ENCODE measurements around the gene SSTR3.

The SSTR3 gene

GRCh38 chr22:37184816-37185541 lies 27.3 kb downstream of the SSTR3 start:
- DNase-seq (ENCODE audit: low read depth) = no peak
- TF ChIP-seq CTCF (IDR thresholded peaks at IDR 0.05; ENCODE audit: low read depth, low read length, missing control alignments) = no peak
- H3K4me3 ChIP-seq (ENCODE audit: low read depth, low read length) = no peak overlapping the region
- in situ Hi-C loops (cut with HindIII; ENCODE audit: low sequenced_read_pairs) = no loop called here

GRCh38 chr22:37184380-37184755 lies 27.9 kb downstream of the SSTR3 start:
- no peak for TF ChIP-seq CTCF (IDR thresholded peaks at IDR 0.05; ENCODE audit: low read depth, low read length, missing control alignments)
- no peak overlapping the region for H3K4me3 ChIP-seq (ENCODE audit: low read depth, low read length)
- in situ Hi-C loops (cut with HindIII; ENCODE audit: low sequenced_read_pairs) = no loop called here
- DNase-seq (ENCODE audit: low read depth) = no peak

GRCh38 chr22:37183432-37184379 lies 28.6 kb downstream of the SSTR3 start:
- no peak for DNase-seq (ENCODE audit: low read depth)
- in situ Hi-C loops (cut with HindIII; ENCODE audit: low sequenced_read_pairs) = no loop called here
- H3K4me3 ChIP-seq (ENCODE audit: low read depth, low read length) = no peak overlapping the region
- TF ChIP-seq CTCF (IDR thresholded peaks at IDR 0.05; ENCODE audit: low read depth, low read length, missing control alignments) = no peak

GRCh38 chr22:37182949-37183245 lies 29.4 kb downstream of the SSTR3 start:
- no peak overlapping the region for H3K4me3 ChIP-seq (ENCODE audit: low read depth, low read length)
- no peak for DNase-seq (ENCODE audit: low read depth)
- in situ Hi-C loops (cut with HindIII; ENCODE audit: low sequenced_read_pairs) = no loop called here
- no peak for TF ChIP-seq CTCF (IDR thresholded peaks at IDR 0.05; ENCODE audit: low read depth, low read length, missing control alignments)

- no peak overlapping the region for H3K4me3 ChIP-seq (ENCODE audit: low read depth, low read length)
- TF ChIP-seq CTCF (IDR thresholded peaks at IDR 0.05; ENCODE audit: low read depth, low read length, missing control alignments) = no peak
- in situ Hi-C loops (cut with HindIII; ENCODE audit: low sequenced_read_pairs) = no loop called here
- DNase-seq (ENCODE audit: low read depth) = no peak
Measured at GRCh38 chr22:37182101-37182948, 30.0 kb downstream of the SSTR3 start.

GRCh38 chr22:37181681-37182080 lies 30.6 kb downstream of the SSTR3 start:
- no peak for DNase-seq (ENCODE audit: low read depth)
- no peak overlapping the region for H3K4me3 ChIP-seq (ENCODE audit: low read depth, low read length)
- no peak for TF ChIP-seq CTCF (IDR thresholded peaks at IDR 0.05; ENCODE audit: low read depth, low read length, missing control alignments)
- in situ Hi-C loops (cut with HindIII; ENCODE audit: low sequenced_read_pairs) = no loop called here
